ENCODE data around the gene FBXO3.

DNA sequence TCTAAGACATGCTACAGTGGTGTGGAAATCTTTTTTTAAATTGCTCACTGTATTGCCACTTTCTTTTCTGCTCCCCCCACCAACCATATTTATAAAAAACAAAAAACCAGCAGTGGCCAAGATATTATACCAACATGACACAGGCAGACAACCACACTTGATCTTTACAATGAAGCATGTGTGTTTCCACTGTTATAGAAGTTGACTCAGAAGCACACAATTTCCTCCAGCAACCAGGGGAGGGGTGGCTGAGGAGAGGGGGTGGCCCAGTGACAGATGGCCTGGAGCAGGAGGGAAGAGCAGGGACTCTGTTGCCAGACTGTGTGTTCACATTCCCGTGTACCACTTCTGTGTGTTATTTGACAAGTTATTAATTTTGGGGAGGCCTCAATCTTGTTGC is 52.9 kb downstream of the FBXO3 start:
- TF ChIP-seq, protein P1, sequence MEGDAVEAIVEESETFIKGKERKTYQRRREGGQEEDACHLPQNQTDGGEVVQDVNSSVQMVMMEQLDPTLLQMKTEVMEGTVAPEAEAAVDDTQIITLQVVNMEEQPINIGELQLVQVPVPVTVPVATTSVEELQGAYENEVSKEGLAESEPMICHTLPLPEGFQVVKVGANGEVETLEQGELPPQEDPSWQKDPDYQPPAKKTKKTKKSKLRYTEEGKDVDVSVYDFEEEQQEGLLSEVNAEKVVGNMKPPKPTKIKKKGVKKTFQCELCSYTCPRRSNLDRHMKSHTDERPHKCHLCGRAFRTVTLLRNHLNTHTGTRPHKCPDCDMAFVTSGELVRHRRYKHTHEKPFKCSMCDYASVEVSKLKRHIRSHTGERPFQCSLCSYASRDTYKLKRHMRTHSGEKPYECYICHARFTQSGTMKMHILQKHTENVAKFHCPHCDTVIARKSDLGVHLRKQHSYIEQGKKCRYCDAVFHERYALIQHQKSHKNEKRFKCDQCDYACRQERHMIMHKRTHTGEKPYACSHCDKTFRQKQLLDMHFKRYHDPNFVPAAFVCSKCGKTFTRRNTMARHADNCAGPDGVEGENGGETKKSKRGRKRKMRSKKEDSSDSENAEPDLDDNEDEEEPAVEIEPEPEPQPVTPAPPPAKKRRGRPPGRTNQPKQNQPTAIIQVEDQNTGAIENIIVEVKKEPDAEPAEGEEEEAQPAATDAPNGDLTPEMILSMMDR (IDR thresholded peaks at IDR 0.05; ENCODE audit: low read depth, low read length, poor library complexity, severe bottlenecking): no peak
- no peak for TF ChIP-seq EZH2phosphoT487 (IDR thresholded peaks at IDR 0.05; ENCODE audit: borderline replicate concordance, low read length)
